Stimulated activated CD4-positive, alpha-beta T cell treated with anti-CD3 and anti-CD28 coated beads, Interleukin-12 subunit alpha, Interleukin-12 subunit beta, amount 100 ng/mL, for 48 hours (primary cell): ENCODE data around the gene SLCO3A1.

Source experiments
- DNase-seq, 3 donors: peaks; one replicate each; pipeline ENCODE4 v3.0.0-alpha.2; 2020; ENCODE audit warnings: low read depth in 2 of 3, low spot score in 1 of 3

The SLCO3A1 gene

DNA sequence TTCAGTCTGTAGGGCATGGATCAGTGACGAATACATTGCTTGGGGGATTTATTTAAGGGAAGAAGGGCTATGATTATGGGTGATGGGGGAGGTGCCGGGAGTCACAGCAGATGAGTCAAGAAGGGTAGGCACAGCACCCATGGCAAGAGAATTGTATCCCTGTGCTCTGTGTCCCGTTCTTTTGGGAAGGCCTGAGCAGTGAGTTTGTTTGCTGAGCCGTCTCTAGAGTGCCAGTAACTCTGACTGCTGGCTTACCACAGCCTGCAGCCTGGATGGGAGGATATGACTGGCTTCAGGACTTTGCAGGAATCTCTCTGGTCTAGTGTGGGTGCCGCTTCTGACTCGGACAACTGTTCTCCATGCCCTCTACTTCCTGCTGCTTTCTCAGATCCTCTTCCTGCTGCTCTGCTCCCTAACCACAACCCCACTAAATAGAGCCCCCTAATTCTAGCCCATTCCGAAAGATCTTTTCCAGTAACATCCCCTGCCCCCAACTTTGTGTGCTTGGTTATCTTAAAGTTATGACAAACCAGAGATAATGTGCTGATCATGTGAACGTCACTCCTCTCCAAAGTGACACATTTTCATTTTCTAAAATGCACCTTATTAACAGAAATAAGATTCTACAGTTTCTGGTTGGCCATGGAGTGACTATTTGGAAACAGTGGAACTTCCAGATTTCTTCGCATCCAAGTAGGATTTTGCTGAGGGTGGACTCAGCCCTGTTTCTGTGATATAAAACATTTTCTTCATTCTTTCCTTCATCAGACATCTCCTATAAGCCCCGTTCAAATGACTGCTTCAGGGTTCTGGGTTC, 239.0 kb downstream of the SLCO3A1 start:
- DNase-seq = no peak

DNA sequence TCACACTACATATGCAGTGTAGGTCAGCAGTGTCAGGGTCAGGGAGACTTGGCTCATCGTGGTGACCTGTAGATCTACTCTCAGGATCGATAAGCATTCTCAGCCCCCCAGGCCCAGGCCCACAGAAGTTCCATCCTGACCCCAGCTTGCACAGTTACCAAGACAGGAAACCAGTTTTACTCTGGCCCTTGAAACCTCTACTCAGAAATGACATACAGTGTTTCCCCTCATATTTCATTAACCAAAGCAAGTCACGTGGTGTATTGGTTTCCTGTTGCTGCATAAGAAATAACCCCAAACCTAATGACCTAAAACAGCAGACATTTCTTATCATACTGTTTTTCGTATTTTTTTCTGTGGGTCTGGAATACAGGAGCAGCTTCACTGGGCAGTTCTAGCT, 242.2 kb downstream of the SLCO3A1 start:
- DNase-seq = no peak

- peak; percentile 11 to 38 (median 26) for DNase-seq
Measured at GRCh38 chr15:92097474-92098178, 244.1 kb downstream of the SLCO3A1 start.

- DNase-seq = no peak
Measured at GRCh38 chr15:92098869-92099268, 245.4 kb downstream of the SLCO3A1 start.

DNA sequence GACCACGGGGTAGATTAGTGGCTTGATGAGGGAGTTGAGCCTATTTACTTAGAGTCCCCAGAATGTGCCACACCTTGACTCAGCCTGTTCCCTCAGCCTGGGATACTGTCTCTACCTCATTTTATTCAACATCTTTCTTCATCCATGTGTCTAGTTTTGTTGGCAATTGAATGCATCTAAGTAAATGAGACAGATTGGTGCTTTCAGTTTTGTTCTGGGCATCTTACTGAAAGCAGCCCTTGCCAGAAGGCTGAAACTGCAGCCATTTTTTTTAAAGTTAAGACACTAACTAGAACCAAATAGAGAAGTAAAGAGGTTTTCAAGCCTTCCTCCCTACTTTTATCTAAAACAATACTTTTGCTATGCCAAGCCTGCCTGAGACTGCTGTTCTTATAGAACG, 246.8 kb downstream of the SLCO3A1 start:
- DNase-seq = no peak

- DNase-seq = no peak
Measured at GRCh38 chr15:92100751-92101150, 247.2 kb downstream of the SLCO3A1 start.

DNA sequence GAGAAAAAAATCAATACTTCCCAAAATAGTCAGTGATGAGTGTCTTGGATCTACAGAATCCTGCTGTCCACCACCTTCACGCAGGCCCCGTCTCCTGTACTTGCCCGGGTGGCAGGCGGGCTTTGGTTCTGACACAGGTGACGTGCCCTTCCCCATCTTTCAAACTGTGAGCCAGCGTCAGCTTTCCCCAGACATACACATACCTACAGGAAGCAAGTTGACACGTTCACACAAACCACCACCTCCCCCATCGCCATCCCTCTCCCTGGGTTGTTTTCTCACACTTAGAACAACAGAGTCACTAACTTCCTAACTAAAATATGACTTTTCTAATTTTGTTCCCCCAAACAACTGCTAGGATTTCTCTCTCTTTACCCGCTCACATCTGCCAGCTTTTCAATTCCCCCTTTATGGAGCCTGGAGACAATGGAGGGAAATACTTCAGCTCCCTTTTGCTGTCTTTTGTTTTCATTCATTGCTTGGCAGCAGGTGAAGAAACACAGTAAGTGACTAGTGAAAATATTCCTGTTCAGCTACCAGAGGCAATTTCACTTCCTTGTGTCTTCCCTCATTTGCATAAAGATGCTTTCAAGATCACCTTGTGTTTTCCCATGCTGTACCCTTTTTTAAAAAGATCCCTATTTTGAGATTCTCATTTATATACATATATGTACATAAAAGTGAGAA, 248.3 kb downstream of the SLCO3A1 start:
- DNase-seq = no peak

GRCh38 chr15:92102395-92102755, 248.9 kb downstream of the SLCO3A1 start:
- DNase-seq = no peak

GRCh38 chr15:92104072-92104471, 250.6 kb downstream of the SLCO3A1 start:
- no peak for DNase-seq

DNA sequence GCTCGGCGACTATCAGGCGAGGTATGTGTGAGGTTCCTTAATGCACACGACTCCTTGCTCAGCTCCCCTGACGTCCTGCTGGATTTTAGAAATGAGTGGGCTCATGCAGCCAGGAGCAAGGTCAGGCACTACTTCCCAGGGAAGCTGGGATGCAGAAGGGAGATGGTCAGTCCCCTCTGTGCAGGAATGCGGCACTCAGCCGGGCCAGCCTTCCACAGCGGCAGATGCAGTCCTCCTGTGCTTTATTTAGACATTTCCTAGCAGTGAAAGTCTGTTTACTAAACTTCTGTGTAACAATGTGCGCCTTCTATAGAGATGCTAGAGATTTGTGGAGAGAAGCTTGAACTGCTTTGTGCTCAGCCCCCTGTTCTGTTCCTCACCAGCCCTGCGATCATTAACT, 252.1 kb downstream of the SLCO3A1 start:
- DNase-seq = no peak

GRCh38 chr15:92107510-92107909, 254.0 kb downstream of the SLCO3A1 start:
- no peak for DNase-seq

- DNase-seq = no peak
Measured at GRCh38 chr15:92109191-92109873, 255.8 kb downstream of the SLCO3A1 start.

GRCh38 chr15:92111291-92111690, 257.8 kb downstream of the SLCO3A1 start:
- no peak for DNase-seq

DNA sequence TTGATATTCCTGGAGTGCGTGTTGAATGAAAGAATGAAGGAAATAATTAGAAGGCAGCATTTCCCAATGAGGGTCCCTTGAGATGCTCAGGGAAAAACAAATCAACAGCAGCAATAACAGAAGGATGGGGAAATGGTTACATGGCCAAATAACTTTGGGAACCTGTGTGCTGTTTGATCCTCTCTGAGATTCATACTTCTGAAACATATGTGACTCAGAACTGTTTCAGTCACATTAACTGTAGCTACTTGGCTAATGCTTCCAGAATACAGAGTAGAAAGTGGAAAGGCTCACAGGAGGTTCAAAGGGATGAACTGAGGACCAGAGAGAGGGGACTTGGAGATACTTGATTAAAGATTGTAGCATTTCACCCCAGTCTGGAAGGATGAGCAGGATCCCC, 258.2 kb downstream of the SLCO3A1 start:
- no peak for DNase-seq

GRCh38 chr15:92112180-92112579, 258.7 kb downstream of the SLCO3A1 start:
- DNase-seq = no peak

DNA sequence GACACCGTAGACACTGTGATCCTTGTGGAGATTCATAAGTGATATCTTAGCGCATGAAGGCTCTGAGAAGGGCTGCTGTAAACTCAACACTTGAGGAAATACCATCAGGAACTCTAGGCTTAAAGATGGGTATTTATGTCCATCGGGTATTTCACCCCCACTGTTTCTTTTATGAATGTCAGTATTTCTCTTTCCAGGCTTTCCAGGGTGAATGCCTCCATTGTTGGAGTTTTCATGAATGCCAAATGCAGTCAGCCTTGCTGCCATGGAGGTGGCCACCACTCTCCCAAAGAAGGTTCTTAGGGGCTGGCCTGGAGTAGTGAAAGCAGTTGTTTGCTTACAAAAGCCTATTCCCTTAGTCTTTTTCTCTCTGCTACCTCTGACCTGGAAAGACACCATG, 259.2 kb downstream of the SLCO3A1 start:
- no peak for DNase-seq

GRCh38 chr15:92113832-92114231, 260.3 kb downstream of the SLCO3A1 start:
- no peak for DNase-seq

DNA sequence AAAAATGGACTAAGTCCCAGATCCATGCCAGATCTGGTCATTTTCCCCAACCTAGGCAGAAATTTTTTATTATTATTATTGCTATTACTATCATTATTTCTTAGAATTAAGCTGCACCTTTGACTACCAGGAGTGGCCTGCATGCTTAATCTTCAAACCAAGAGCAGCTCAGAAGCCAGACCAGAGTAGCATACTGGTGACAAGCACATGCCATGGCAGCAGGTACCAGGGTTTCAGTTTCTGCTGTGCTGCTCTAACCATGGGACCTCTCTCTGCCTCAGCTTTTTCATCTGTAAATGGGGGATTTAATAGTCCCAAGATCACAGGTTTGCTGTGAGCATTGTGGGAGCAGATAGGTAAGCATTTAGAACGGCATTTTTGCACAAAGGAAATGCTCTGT, 262.3 kb downstream of the SLCO3A1 start:
- DNase-seq = no peak

DNA sequence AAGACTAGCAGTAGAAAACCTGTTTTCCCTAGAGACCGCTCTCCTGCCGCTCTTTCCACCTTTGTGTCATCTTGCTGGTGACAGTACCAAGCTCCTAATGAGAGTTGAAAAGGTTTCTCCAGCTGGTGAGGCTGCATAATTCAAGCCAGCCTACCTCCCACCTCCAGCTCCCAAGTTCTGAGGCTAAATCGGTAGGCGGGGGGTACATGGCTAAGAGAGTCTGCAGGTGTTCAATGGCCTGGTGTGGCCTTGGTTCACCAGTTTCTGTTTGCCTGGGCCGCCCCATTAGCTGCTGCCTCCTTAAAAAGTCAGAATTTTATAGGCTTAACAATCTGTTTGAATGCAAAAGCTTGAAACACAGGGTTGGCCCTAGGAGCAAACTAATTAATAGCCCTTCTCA, 262.8 kb downstream of the SLCO3A1 start:
- no peak for DNase-seq

- DNase-seq = no peak
Measured at GRCh38 chr15:92117261-92117731, 263.8 kb downstream of the SLCO3A1 start.

DNA sequence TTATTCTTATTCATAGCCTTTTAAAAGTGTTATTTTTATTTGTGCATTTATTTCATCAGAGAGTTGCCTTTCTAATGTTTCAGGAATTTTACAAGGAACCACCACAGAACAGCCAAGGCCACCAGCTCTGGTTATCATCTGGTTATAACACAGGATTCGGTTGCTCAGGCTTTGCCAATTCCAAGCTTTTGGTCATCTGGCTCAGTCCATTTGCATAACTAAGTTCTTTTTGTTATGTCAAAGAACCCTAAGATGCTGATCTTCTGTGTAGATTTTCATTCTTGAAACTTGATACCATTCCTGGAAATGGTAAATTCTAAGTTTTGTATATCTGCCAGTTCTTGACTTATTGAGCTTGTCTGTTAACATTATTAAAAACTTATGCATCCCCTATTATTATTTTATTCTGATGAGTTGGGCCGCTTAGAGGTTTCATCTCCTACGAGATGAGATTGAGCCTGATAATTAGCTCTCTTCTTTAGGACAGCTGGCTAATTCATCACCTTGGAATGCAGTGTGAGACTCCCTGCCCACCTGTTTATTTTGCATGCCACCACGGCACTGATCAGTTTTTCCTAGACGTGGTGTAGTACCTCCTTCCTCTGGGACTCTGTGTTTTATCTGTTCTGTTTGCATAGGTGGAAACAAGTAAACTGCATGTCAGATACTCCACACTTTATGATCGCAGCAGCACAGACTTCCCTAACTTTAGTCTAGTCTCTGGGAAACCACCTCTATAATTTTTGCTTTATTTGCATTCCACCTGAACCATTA, 264.8 kb downstream of the SLCO3A1 start:
- no peak for DNase-seq
